Liver (tissue), 9 donors: Measurements from ENCODE around the gene VGLL4. TPM values are rescaled to one million over a fixed set of nuclear protein-coding genes. Genes with fewer than 3 reads are reported as not detected.

Source experiments
- DNase-seq: peaks from one replicate; pipeline ENCODE4 v3.0.0-alpha.2; 2017; ENCODE audit warnings: low spot score
- H3K27ac ChIP-seq, 2 donors: one replicate each; pipeline ENCODE4 v1.7.0; 2013; ENCODE audit warnings: inconsistent platforms in 2 of 2, low read length in 2 of 2, control low read depth in 1 of 2, low read depth in 1 of 2, mild to moderate bottlenecking in 1 of 2
- H3K27me3 ChIP-seq, 4 donors: one replicate each; pipeline versions ENCODE4 v1.6.1 to v1.7.0; 2013; ENCODE audit warnings: low read length in 3 of 4, inconsistent platforms in 1 of 4, mild to moderate bottlenecking in 1 of 4, moderate library complexity in 1 of 4; ENCODE audit not compliant: control insufficient read depth in 4 of 4, insufficient read depth in 4 of 4
- H3K36me3 ChIP-seq, 4 donors: one replicate each; pipeline versions ENCODE4 v1.6.1 to v1.7.0; 2013; ENCODE audit warnings: low read length in 3 of 4, mild to moderate bottlenecking in 3 of 4, low read depth in 1 of 4, moderate library complexity in 1 of 4; ENCODE audit not compliant: control insufficient read depth in 4 of 4, insufficient read depth in 3 of 4
- H3K4me1 ChIP-seq, 4 donors: one replicate each; pipeline versions ENCODE4 v1.6.1 to v1.7.0; 2013; ENCODE audit warnings: low read length in 3 of 4, mild to moderate bottlenecking in 3 of 4, moderate library complexity in 1 of 4; ENCODE audit not compliant: control insufficient read depth in 4 of 4, insufficient read depth in 4 of 4
- H3K4me3 ChIP-seq, 3 donors: one replicate each; pipeline versions ENCODE4 v1.6.1 to v1.7.0; 2013; ENCODE audit warnings: low read length in 3 of 3, control low read depth in 1 of 3, low read depth in 1 of 3, mild to moderate bottlenecking in 1 of 3
- H3K9ac ChIP-seq, 2 donors: one replicate each; pipeline ENCODE4 v1.7.0; 2013; ENCODE audit warnings: low read length in 2 of 2, mild to moderate bottlenecking in 2 of 2, moderate library complexity in 2 of 2, control low read depth in 1 of 2, low read depth in 1 of 2
- H3K9me3 ChIP-seq, 4 donors: one replicate each; pipeline versions ENCODE4 v1.6.1 to v1.7.0; 2013; ENCODE audit warnings: low read length in 3 of 4; ENCODE audit not compliant: control insufficient read depth in 4 of 4
- EGR1 ChIP-seq, 2 donors: IDR thresholded peaks; 2 replicates each; pipeline ENCODE4 v1.6.1; 2016 to 2018; ENCODE audit warnings: antibody characterized with exemption in 2 of 2, low read depth in 2 of 2
- FOXA1 ChIP-seq: IDR thresholded peaks from 2 replicates; pipeline ENCODE4 v1.6.1; 2016; ENCODE audit warnings: antibody characterized with exemption
- FOXA2 ChIP-seq: IDR thresholded peaks from 2 replicates; pipeline ENCODE4 v1.6.1; 2016; ENCODE audit warnings: antibody characterized with exemption
- GABPA ChIP-seq, 2 donors: IDR thresholded peaks in 1 of 2; conservative IDR thresholded peaks in 1 of 2; 2 replicates each; pipeline ENCODE4 v1.6.1; 2016; ENCODE audit warnings: antibody characterized with exemption in 2 of 2, mild to moderate bottlenecking in 1 of 2, moderate library complexity in 1 of 2
- HNF4A ChIP-seq, 2 donors: conservative IDR thresholded peaks; 2 replicates each; pipeline ENCODE4 v1.6.1; 2016; ENCODE audit warnings: antibody characterized with exemption in 2 of 2, mild to moderate bottlenecking in 2 of 2
- HNF4G ChIP-seq: IDR thresholded peaks from 2 replicates; pipeline ENCODE4 v1.6.1; 2016; ENCODE audit warnings: antibody characterized with exemption
- JUND ChIP-seq, 2 donors: IDR thresholded peaks; 2 replicates each; pipeline ENCODE4 v1.6.1; 2016; ENCODE audit warnings: antibody characterized with exemption in 2 of 2
- RXRA ChIP-seq, 2 donors: IDR thresholded peaks; 2 replicates each; pipeline ENCODE4 v1.6.1; 2017 to 2018; ENCODE audit warnings: antibody characterized with exemption in 2 of 2, mild to moderate bottlenecking in 1 of 2
- SP1 ChIP-seq: IDR thresholded peaks from 2 replicates; pipeline ENCODE4 v1.6.1; 2018; ENCODE audit warnings: antibody characterized with exemption, mild to moderate bottlenecking
- TAF1 ChIP-seq: conservative IDR thresholded peaks from 2 replicates; pipeline ENCODE4 v1.6.1; 2016; ENCODE audit warnings: antibody characterized with exemption, mild to moderate bottlenecking
- YY1 ChIP-seq: IDR thresholded peaks from 2 replicates; pipeline ENCODE4 v1.6.1; 2016; ENCODE audit warnings: antibody characterized with exemption, mild to moderate bottlenecking
- WGBS: extraction: QIAGEN DNeasy Blood & Tissue Kit; methylation state at CpG from one replicate; pipeline ENCODE4 v1.1.7; 2013; 5-methylcytosine and 5-hydroxymethylcytosine counted together
- polyA plus RNA-seq, 2 donors: library from polyadenylated mRNA; stranded (reverse) in 1 of 2; unstranded in 1 of 2; fragments of 200-250 nt in 1 of 2; fragments of >200 nt in 1 of 2; fragmentation: Nextera tagmentation in 1 of 2; extraction: Ambion mirVana in 1 of 2; gene quantifications; one replicate each; pipeline versions ENCODE4 v1.2.1 to v1.2.3, GENCODE V29; 2013 to 2015
- total RNA-seq, 2 donors: library from RNA; depleted of rRNA; stranded (reverse); fragments of >200 nt; gene quantifications; one replicate each; pipeline ENCODE4 v1.2.3, GENCODE V29; 2014
- TF ChIP-seq, protein P1 (sequence below): IDR thresholded peaks from 2 replicates; pipeline ENCODE4 v1.6.1; 2016; ENCODE audit warnings: antibody characterized with exemption
- TF ChIP-seq, protein P2 (sequence below): IDR thresholded peaks from 2 replicates; pipeline ENCODE4 v1.6.1; 2016; ENCODE audit warnings: antibody characterized with exemption
- TF ChIP-seq, protein P3 (sequence below): IDR thresholded peaks from 2 replicates; pipeline ENCODE4 v1.6.1; 2016; ENCODE audit warnings: antibody characterized with exemption
- TF ChIP-seq, protein P4 (sequence below): IDR thresholded peaks from 2 replicates; pipeline ENCODE4 v1.6.1; 2016; ENCODE audit warnings: antibody characterized with exemption, mild to moderate bottlenecking
- donor health status: healthy.
- donor health status: healthy.
- donor health status: healthy.
- donor health status: healthy.
- donor health status: healthy.

VGLL4 gene
- total and polyA plus RNA-seq, 4 donors: 7.2 to 27.9 (median 13.0) TPM

DNA sequence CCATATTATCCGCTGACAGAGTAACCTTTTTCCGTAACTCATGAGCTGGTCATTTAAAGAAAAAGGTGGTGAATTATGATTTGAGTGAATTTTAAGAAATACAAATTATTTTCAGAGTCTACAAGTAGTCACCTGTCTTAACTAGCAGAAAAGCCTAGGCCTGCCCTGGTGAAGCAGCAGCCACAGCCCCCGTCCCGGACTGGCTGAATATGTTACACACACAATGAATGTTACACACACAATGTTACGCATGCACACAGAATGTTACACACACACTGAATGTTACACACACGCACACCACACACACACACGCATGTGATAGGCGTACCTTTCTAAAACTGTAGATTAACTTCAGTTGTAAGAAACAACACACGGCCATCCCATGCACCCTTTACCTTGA, 77.8 kb downstream of the VGLL4 start:
- Histone ChIP-seq H3K9me3 (no peaks in the 10 kb centered on the region), H3K27me3 (no peaks in the 10 kb centered on the region), H3K36me3 (peaks cover 0 to 18% (median 7%) of the 10 kb centered on the region in 4 donors), H3K27ac (no peak overlapping the region), H3K9ac (no peak overlapping the region), H3K4me1 (no peaks in the 10 kb centered on the region), H3K4me3 (no peak overlapping the region)
- DNase-seq: no peak
- WGBS: 96% methylated on average over 9 of the region's 9 CpGs
- TF ChIP-seq RXRA (IDR thresholded peaks at IDR 0.05): no peak
- TF ChIP-seq, protein P1, sequence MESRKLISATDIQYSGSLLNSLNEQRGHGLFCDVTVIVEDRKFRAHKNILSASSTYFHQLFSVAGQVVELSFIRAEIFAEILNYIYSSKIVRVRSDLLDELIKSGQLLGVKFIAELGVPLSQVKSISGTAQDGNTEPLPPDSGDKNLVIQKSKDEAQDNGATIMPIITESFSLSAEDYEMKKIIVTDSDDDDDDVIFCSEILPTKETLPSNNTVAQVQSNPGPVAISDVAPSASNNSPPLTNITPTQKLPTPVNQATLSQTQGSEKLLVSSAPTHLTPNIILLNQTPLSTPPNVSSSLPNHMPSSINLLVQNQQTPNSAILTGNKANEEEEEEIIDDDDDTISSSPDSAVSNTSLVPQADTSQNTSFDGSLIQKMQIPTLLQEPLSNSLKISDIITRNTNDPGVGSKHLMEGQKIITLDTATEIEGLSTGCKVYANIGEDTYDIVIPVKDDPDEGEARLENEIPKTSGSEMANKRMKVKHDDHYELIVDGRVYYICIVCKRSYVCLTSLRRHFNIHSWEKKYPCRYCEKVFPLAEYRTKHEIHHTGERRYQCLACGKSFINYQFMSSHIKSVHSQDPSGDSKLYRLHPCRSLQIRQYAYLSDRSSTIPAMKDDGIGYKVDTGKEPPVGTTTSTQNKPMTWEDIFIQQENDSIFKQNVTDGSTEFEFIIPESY: no peak
- TF ChIP-seq, protein P2, sequence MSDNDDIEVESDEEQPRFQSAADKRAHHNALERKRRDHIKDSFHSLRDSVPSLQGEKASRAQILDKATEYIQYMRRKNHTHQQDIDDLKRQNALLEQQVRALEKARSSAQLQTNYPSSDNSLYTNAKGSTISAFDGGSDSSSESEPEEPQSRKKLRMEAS: no peak
- TF ChIP-seq TAF1: no peak
- no peak for TF ChIP-seq HNF4A (conservative IDR thresholded peaks at IDR 0.05)
- TF ChIP-seq, protein P3, sequence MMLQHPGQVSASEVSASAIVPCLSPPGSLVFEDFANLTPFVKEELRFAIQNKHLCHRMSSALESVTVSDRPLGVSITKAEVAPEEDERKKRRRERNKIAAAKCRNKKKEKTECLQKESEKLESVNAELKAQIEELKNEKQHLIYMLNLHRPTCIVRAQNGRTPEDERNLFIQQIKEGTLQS: no peak
- TF ChIP-seq YY1: no peak
- no peak for TF ChIP-seq JUND (IDR thresholded peaks at IDR 0.05)
- no peak for TF ChIP-seq EGR1 (IDR thresholded peaks at IDR 0.05; ENCODE audit: low read depth in 2 of 2)
- no peak for TF ChIP-seq SP1

DNA sequence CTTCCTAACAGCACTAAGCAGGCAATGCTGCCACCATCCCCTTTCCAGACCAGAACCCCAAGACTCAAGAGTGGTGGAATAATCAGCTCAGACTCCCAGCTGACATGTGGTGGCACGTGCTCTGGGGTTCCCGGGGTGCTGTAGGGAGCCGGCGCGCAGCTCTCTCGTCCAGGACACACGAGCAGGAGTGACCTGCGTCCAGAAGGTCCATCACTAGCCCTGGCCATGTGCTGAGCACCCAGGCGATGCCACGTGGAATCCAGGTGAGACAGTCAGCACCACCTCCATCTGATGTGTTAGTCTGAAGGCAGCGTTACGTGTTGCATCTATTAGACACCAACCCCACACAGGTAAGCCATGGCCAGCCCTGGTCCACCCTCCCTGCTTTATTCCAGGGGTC, 78.2 kb downstream of the VGLL4 start:
- 97% methylated on average over 12 of the region's 12 CpGs for WGBS
- DNase-seq: no peak
- no peak for TF ChIP-seq FOXA2
- TF ChIP-seq, protein P3: no peak
- no peak for TF ChIP-seq HNF4G
- TF ChIP-seq, protein P4, sequence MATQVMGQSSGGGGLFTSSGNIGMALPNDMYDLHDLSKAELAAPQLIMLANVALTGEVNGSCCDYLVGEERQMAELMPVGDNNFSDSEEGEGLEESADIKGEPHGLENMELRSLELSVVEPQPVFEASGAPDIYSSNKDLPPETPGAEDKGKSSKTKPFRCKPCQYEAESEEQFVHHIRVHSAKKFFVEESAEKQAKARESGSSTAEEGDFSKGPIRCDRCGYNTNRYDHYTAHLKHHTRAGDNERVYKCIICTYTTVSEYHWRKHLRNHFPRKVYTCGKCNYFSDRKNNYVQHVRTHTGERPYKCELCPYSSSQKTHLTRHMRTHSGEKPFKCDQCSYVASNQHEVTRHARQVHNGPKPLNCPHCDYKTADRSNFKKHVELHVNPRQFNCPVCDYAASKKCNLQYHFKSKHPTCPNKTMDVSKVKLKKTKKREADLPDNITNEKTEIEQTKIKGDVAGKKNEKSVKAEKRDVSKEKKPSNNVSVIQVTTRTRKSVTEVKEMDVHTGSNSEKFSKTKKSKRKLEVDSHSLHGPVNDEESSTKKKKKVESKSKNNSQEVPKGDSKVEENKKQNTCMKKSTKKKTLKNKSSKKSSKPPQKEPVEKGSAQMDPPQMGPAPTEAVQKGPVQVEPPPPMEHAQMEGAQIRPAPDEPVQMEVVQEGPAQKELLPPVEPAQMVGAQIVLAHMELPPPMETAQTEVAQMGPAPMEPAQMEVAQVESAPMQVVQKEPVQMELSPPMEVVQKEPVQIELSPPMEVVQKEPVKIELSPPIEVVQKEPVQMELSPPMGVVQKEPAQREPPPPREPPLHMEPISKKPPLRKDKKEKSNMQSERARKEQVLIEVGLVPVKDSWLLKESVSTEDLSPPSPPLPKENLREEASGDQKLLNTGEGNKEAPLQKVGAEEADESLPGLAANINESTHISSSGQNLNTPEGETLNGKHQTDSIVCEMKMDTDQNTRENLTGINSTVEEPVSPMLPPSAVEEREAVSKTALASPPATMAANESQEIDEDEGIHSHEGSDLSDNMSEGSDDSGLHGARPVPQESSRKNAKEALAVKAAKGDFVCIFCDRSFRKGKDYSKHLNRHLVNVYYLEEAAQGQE: no peak
- TF ChIP-seq, protein P2: no peak
- TF ChIP-seq FOXA1: no peak
- TF ChIP-seq, protein P1: no peak
- no peak for TF ChIP-seq GABPA (IDR thresholded peaks at IDR 0.05 in 1 of 2, conservative IDR thresholded peaks at IDR 0.05 in 1 of 2)
- no peak for TF ChIP-seq RXRA (IDR thresholded peaks at IDR 0.05)
- no peak for TF ChIP-seq HNF4A (conservative IDR thresholded peaks at IDR 0.05)
- no peak overlapping the region for H3K9ac ChIP-seq
- H3K9me3 ChIP-seq: no peaks in the 10 kb centered on the region
- H3K27me3 ChIP-seq: no peaks in the 10 kb centered on the region
- peaks cover 0 to 18% (median 7%) of the 10 kb centered on the region in 4 donors for H3K36me3 ChIP-seq
- H3K27ac ChIP-seq: no peak overlapping the region
- no peaks in the 10 kb centered on the region for H3K4me1 ChIP-seq
- no peak overlapping the region for H3K4me3 ChIP-seq
